Mesenchymal stem cell (in vitro differentiated cells and primary cell): ENCODE results near the gene SPAG7. TPM values are rescaled to one million over a fixed set of nuclear protein-coding genes. Genes with fewer than 3 reads are reported as not detected.
"Not testable (repeated sequence)": the region's sequence is repeated elsewhere in the genome, so short reads cannot be mapped to it uniquely, and the experiment has no call there.

Source experiments
- DNase-seq: peaks from one replicate; pipeline ENCODE4 v3.0.0-alpha.2; 2013
- H2AFZ ChIP-seq: one replicate; pipeline ENCODE4 v1.6.1; 2013; ENCODE audit warnings: low read depth, mild to moderate bottlenecking, control low read depth, inconsistent platforms, low read length, moderate library complexity
- H2AK5ac ChIP-seq: 2 replicates; pipeline ENCODE4 v1.6.1; 2013; ENCODE audit warnings: low read length, moderate library complexity, mild to moderate bottlenecking, inconsistent platforms; ENCODE audit not compliant: severe bottlenecking
- H2BK120ac ChIP-seq: one replicate; pipeline ENCODE4 v1.6.1; 2013; ENCODE audit warnings: low read depth, mild to moderate bottlenecking, inconsistent platforms, low read length, moderate library complexity
- H2BK12ac ChIP-seq, 2 experiments: one replicate each; pipeline ENCODE4 v1.6.1; 2013; ENCODE audit warnings: inconsistent platforms in 2 of 2, low read length in 2 of 2, mild to moderate bottlenecking in 2 of 2, moderate library complexity in 2 of 2, control low read depth in 1 of 2
- H2BK15ac ChIP-seq: one replicate; pipeline ENCODE4 v1.6.1; 2013; ENCODE audit warnings: mild to moderate bottlenecking, low read depth, inconsistent platforms; ENCODE audit not compliant: poor library complexity, severe bottlenecking
- H2BK5ac ChIP-seq: 2 replicates; pipeline ENCODE4 v1.6.1; 2013; ENCODE audit warnings: low read depth, mild to moderate bottlenecking, low read length, control low read depth, inconsistent platforms; ENCODE audit not compliant: poor library complexity, severe bottlenecking
- H3K14ac ChIP-seq, 2 experiments: one replicate each; pipeline ENCODE4 v1.6.1; 2013; ENCODE audit warnings: inconsistent platforms in 2 of 2, low read length in 2 of 2, control low read depth in 1 of 2, mild to moderate bottlenecking in 1 of 2, moderate library complexity in 1 of 2
- H3K18ac ChIP-seq, 2 experiments: one replicate each; pipeline ENCODE4 v1.6.1; 2013; ENCODE audit warnings: inconsistent platforms in 2 of 2, low read length in 2 of 2, control low read depth in 1 of 2, low read depth in 1 of 2, mild to moderate bottlenecking in 1 of 2
- H3K23ac ChIP-seq, 2 experiments: one replicate each; pipeline ENCODE4 v1.6.1; 2013; ENCODE audit warnings: inconsistent platforms in 2 of 2, low read length in 2 of 2, mild to moderate bottlenecking in 2 of 2, moderate library complexity in 2 of 2, control low read depth in 1 of 2
- H3K27ac ChIP-seq: 2 replicates; pipeline ENCODE4 v1.5.1; 2013; ENCODE audit warnings: mild to moderate bottlenecking, moderate library complexity, low read length, control low read depth, inconsistent platforms; ENCODE audit not compliant: poor library complexity, severe bottlenecking
- H3K27me3 ChIP-seq, 2 experiments: 2 replicates each; pipeline versions ENCODE4 v1.6.1 to v1.7.0; 2013; ENCODE audit warnings: low read length in 2 of 2, mild to moderate bottlenecking in 2 of 2, moderate library complexity in 2 of 2, control low read depth in 1 of 2, inconsistent platforms in 1 of 2; ENCODE audit not compliant: control insufficient read depth in 1 of 2, insufficient read depth in 1 of 2
- H3K36me3 ChIP-seq, 2 experiments: 2 replicates each; pipeline versions ENCODE4 v1.6.1 to v1.7.0; 2013; ENCODE audit warnings: low read length in 2 of 2, control low read depth in 1 of 2, inconsistent platforms in 1 of 2, low read depth in 1 of 2, mild to moderate bottlenecking in 1 of 2; ENCODE audit not compliant: insufficient read depth in 2 of 2, control insufficient read depth in 1 of 2
- H3K4ac ChIP-seq, 2 experiments: one replicate each; pipeline ENCODE4 v1.6.1; 2013; ENCODE audit warnings: inconsistent platforms in 2 of 2, low read length in 2 of 2, mild to moderate bottlenecking in 2 of 2, moderate library complexity in 2 of 2, control low read depth in 1 of 2, low read depth in 1 of 2
- H3K4me1 ChIP-seq: 2 replicates; pipeline ENCODE4 v1.6.1; 2013; ENCODE audit warnings: low read depth, low read length, control low read depth; ENCODE audit not compliant: control insufficient read depth, insufficient read depth
- H3K4me2 ChIP-seq: 2 replicates; pipeline ENCODE4 v1.6.1; 2013; ENCODE audit warnings: low read length, mild to moderate bottlenecking, inconsistent platforms; ENCODE audit not compliant: poor library complexity, severe bottlenecking
- H3K4me3 ChIP-seq, 2 experiments: 2 replicates each; pipeline versions ENCODE4 v1.5.1 to v1.7.0; 2013; ENCODE audit warnings: low read length in 2 of 2, mild to moderate bottlenecking in 2 of 2, control low read depth in 1 of 2, low read depth in 1 of 2; ENCODE audit not compliant: insufficient read depth in 1 of 2
- H3K79me1 ChIP-seq: replicated peaks from 2 replicates; pipeline ENCODE4 v1.6.1; 2013; ENCODE audit warnings: mild to moderate bottlenecking, control low read depth, low read length, inconsistent platforms; ENCODE audit not compliant: poor library complexity, severe bottlenecking
- H3K9ac ChIP-seq: 2 replicates; pipeline ENCODE4 v1.7.0; 2013; ENCODE audit warnings: mild to moderate bottlenecking, low read length, moderate library complexity
- H3K9me3 ChIP-seq: 2 replicates; pipeline ENCODE4 v1.7.0; 2013; ENCODE audit warnings: mild to moderate bottlenecking, low read length; ENCODE audit not compliant: control insufficient read depth
- H4K8ac ChIP-seq: one replicate; pipeline ENCODE4 v1.6.1; 2013; ENCODE audit warnings: inconsistent platforms, mild to moderate bottlenecking, low read length, moderate library complexity
- H4K91ac ChIP-seq: one replicate; pipeline ENCODE4 v1.6.1; 2013; ENCODE audit warnings: mild to moderate bottlenecking, low read length, inconsistent platforms
- WGBS: methylation state at CpG from one replicate; pipeline ENCODE4 v1.1.7; 2013; ENCODE audit warnings: mixed read lengths; 5-methylcytosine and 5-hydroxymethylcytosine counted together
- small RNA-seq: library from polyadenylated mRNA; stranded (forward); fragments of <200 nt; extraction: miRNeasy Mini kit (QIAGEN cat#:217004); gene quantifications from one replicate; pipeline ENCODE3, GENCODE V24; 2013; ENCODE audit warnings: low read depth

SPAG7 gene

GRCh38 chr17:4914551-4914950 lies 53.1 kb downstream of the SPAG7 start:
- not testable (repeated sequence) for H2BK120ac ChIP-seq, H3K14ac ChIP-seq, H3K4me1 ChIP-seq, H3K18ac ChIP-seq, DNase-seq, H2BK5ac ChIP-seq, H3K4me3 ChIP-seq, H3K27ac ChIP-seq, H4K8ac ChIP-seq, H3K36me3 ChIP-seq, H3K27me3 ChIP-seq, H3K4ac ChIP-seq, H3K23ac ChIP-seq, H3K9ac ChIP-seq, H3K79me1 ChIP-seq, H2AFZ ChIP-seq, H2BK12ac ChIP-seq, H3K9me3 ChIP-seq, H3K4me2 ChIP-seq, H2AK5ac ChIP-seq, H4K91ac ChIP-seq, H2BK15ac ChIP-seq
- 88% methylated on average over 3 of the region's 4 CpGs for WGBS

GRCh38 chr17:4913994-4914393 lies 53.6 kb downstream of the SPAG7 start:
- no peaks in the 10 kb centered on the region for H3K9me3 ChIP-seq
- H3K18ac ChIP-seq: no peak overlapping the region
- no peak overlapping the region for H4K8ac ChIP-seq
- no peak overlapping the region for H4K91ac ChIP-seq
- H2BK15ac ChIP-seq: no peak overlapping the region
- no peak overlapping the region for H3K4me3 ChIP-seq
- no peak overlapping the region for H3K14ac ChIP-seq
- H3K4ac ChIP-seq: no peak overlapping the region
- WGBS: no CpG with 5 or more reads among the region's 1 CpG
- no peak overlapping the region for H2AK5ac ChIP-seq
- no peak overlapping the region for H3K9ac ChIP-seq
- H2BK5ac ChIP-seq: no peak overlapping the region
- H3K27ac ChIP-seq: no peak overlapping the region
- no peak overlapping the region for H3K23ac ChIP-seq
- no peak for DNase-seq
- no peaks in the 10 kb centered on the region for H3K27me3 ChIP-seq
- H2BK12ac ChIP-seq: no peak overlapping the region
- H3K36me3 ChIP-seq: no peaks in the 10 kb centered on the region
- no peaks in the 10 kb centered on the region for H3K79me1 ChIP-seq
- H2BK120ac ChIP-seq: no peak overlapping the region
- H3K4me1 ChIP-seq: peaks cover 7% of the 10 kb centered on the region
- H2AFZ ChIP-seq: no peak overlapping the region
- no peak overlapping the region for H3K4me2 ChIP-seq

Small RNAs within 50 kb of the gene (small RNA-seq; reads per million reads assigned to genes)
- 1.4 reads per million for gene MIR6864
- not detected for gene MIR6865
